ENCODE results near the gene FARS2.

The FARS2 gene

GRCh38 chr6:5762561-5762968, 501.3 kb downstream of the FARS2 start:
- Histone ChIP-seq H3K4me1 (ENCODE audit: control insufficient read depth, insufficient read depth, low read length) (no peaks in the 10 kb centered on the region), H3K9me3 (ENCODE audit: control insufficient read depth, low read length) (no peaks in the 10 kb centered on the region), H3K36me3 (ENCODE audit: control insufficient read depth, insufficient read depth, low read length) (no peaks in the 10 kb centered on the region), H3K27me3 (ENCODE audit: control insufficient read depth, insufficient read depth, low read length, poor library complexity, severe bottlenecking) (no peaks in the 10 kb centered on the region), H3K4me3 (ENCODE audit: insufficient read depth, low read depth, low read length) (no peak overlapping the region), H3K27ac (ENCODE audit: insufficient read depth, low read depth, low read length, poor library complexity, severe bottlenecking) (no peak overlapping the region)
- 91 to 94% methylated on average over 12 of the region's 12 CpGs for WGBS, 2 experiments

- no peaks in the 10 kb centered on the region for H3K27me3 ChIP-seq (ENCODE audit: control insufficient read depth, insufficient read depth, low read length, poor library complexity, severe bottlenecking)
- no peaks in the 10 kb centered on the region for H3K36me3 ChIP-seq (ENCODE audit: control insufficient read depth, insufficient read depth, low read length)
- H3K27ac ChIP-seq (ENCODE audit: insufficient read depth, low read depth, low read length, poor library complexity, severe bottlenecking): no peak overlapping the region
- H3K4me1 ChIP-seq (ENCODE audit: control insufficient read depth, insufficient read depth, low read length): no peaks in the 10 kb centered on the region
- 91 to 97% methylated on average over 1 to 2 of the region's 2 CpGs for WGBS, 2 experiments
- H3K4me3 ChIP-seq (ENCODE audit: insufficient read depth, low read depth, low read length): no peak overlapping the region
- H3K9me3 ChIP-seq (ENCODE audit: control insufficient read depth, low read length): no peaks in the 10 kb centered on the region
These were observed 502.1 kb downstream of the FARS2 start for GRCh38 chr6:5763407-5763806.

GRCh38 chr6:5763871-5764270, 502.6 kb downstream of the FARS2 start:
- no peaks in the 10 kb centered on the region for H3K27me3 ChIP-seq (ENCODE audit: control insufficient read depth, insufficient read depth, low read length, poor library complexity, severe bottlenecking)
- 93 to 94% methylated on average over 8 of the region's 8 CpGs for WGBS, 2 experiments
- no peaks in the 10 kb centered on the region for H3K9me3 ChIP-seq (ENCODE audit: control insufficient read depth, low read length)
- no peak overlapping the region for H3K4me3 ChIP-seq (ENCODE audit: insufficient read depth, low read depth, low read length)
- no peak overlapping the region for H3K27ac ChIP-seq (ENCODE audit: insufficient read depth, low read depth, low read length, poor library complexity, severe bottlenecking)
- H3K4me1 ChIP-seq (ENCODE audit: control insufficient read depth, insufficient read depth, low read length): no peaks in the 10 kb centered on the region
- H3K36me3 ChIP-seq (ENCODE audit: control insufficient read depth, insufficient read depth, low read length): no peaks in the 10 kb centered on the region

GRCh38 chr6:5764401-5764955, 503.2 kb downstream of the FARS2 start:
- Histone ChIP-seq H3K4me1 (ENCODE audit: control insufficient read depth, insufficient read depth, low read length) (no peaks in the 10 kb centered on the region), H3K27me3 (ENCODE audit: control insufficient read depth, insufficient read depth, low read length, poor library complexity, severe bottlenecking) (no peaks in the 10 kb centered on the region), H3K4me3 (ENCODE audit: insufficient read depth, low read depth, low read length) (no peak overlapping the region), H3K36me3 (ENCODE audit: control insufficient read depth, insufficient read depth, low read length) (no peaks in the 10 kb centered on the region), H3K27ac (ENCODE audit: insufficient read depth, low read depth, low read length, poor library complexity, severe bottlenecking) (no peak overlapping the region), H3K9me3 (ENCODE audit: control insufficient read depth, low read length) (no peaks in the 10 kb centered on the region)
- WGBS, 2 experiments: 91 to 92% methylated on average over 9 of the region's 9 CpGs

GRCh38 chr6:5765141-5765760, 503.9 kb downstream of the FARS2 start:
- 90 to 91% methylated on average over 17 of the region's 17 CpGs for WGBS, 2 experiments
- Histone ChIP-seq H3K27me3 (ENCODE audit: control insufficient read depth, insufficient read depth, low read length, poor library complexity, severe bottlenecking) (no peaks in the 10 kb centered on the region), H3K36me3 (ENCODE audit: control insufficient read depth, insufficient read depth, low read length) (no peaks in the 10 kb centered on the region), H3K4me1 (ENCODE audit: control insufficient read depth, insufficient read depth, low read length) (no peaks in the 10 kb centered on the region), H3K27ac (ENCODE audit: insufficient read depth, low read depth, low read length, poor library complexity, severe bottlenecking) (no peak overlapping the region), H3K9me3 (ENCODE audit: control insufficient read depth, low read length) (no peaks in the 10 kb centered on the region), H3K4me3 (ENCODE audit: insufficient read depth, low read depth, low read length) (no peak overlapping the region)

GRCh38 chr6:5766260-5766659, 504.9 kb downstream of the FARS2 start:
- H3K4me1 ChIP-seq (ENCODE audit: control insufficient read depth, insufficient read depth, low read length): no peaks in the 10 kb centered on the region
- 71 to 76% methylated on average over 3 of the region's 3 CpGs for WGBS, 2 experiments
- H3K9me3 ChIP-seq (ENCODE audit: control insufficient read depth, low read length): no peaks in the 10 kb centered on the region
- no peak overlapping the region for H3K4me3 ChIP-seq (ENCODE audit: insufficient read depth, low read depth, low read length)
- no peak overlapping the region for H3K27ac ChIP-seq (ENCODE audit: insufficient read depth, low read depth, low read length, poor library complexity, severe bottlenecking)
- H3K27me3 ChIP-seq (ENCODE audit: control insufficient read depth, insufficient read depth, low read length, poor library complexity, severe bottlenecking): no peaks in the 10 kb centered on the region
- H3K36me3 ChIP-seq (ENCODE audit: control insufficient read depth, insufficient read depth, low read length): no peaks in the 10 kb centered on the region

GRCh38 chr6:5767471-5767870, 506.2 kb downstream of the FARS2 start:
- no peaks in the 10 kb centered on the region for H3K4me1 ChIP-seq (ENCODE audit: control insufficient read depth, insufficient read depth, low read length)
- no peaks in the 10 kb centered on the region for H3K9me3 ChIP-seq (ENCODE audit: control insufficient read depth, low read length)
- WGBS, 2 experiments: 95 to 96% methylated on average over 2 of the region's 2 CpGs
- H3K4me3 ChIP-seq (ENCODE audit: insufficient read depth, low read depth, low read length): no peak overlapping the region
- H3K36me3 ChIP-seq (ENCODE audit: control insufficient read depth, insufficient read depth, low read length): no peaks in the 10 kb centered on the region
- no peaks in the 10 kb centered on the region for H3K27me3 ChIP-seq (ENCODE audit: control insufficient read depth, insufficient read depth, low read length, poor library complexity, severe bottlenecking)
- no peak overlapping the region for H3K27ac ChIP-seq (ENCODE audit: insufficient read depth, low read depth, low read length, poor library complexity, severe bottlenecking)

- Histone ChIP-seq H3K4me1 (ENCODE audit: control insufficient read depth, insufficient read depth, low read length) (no peaks in the 10 kb centered on the region), H3K4me3 (ENCODE audit: insufficient read depth, low read depth, low read length) (no peak overlapping the region), H3K27ac (ENCODE audit: insufficient read depth, low read depth, low read length, poor library complexity, severe bottlenecking) (no peak overlapping the region), H3K36me3 (ENCODE audit: control insufficient read depth, insufficient read depth, low read length) (no peaks in the 10 kb centered on the region), H3K27me3 (ENCODE audit: control insufficient read depth, insufficient read depth, low read length, poor library complexity, severe bottlenecking) (no peaks in the 10 kb centered on the region), H3K9me3 (ENCODE audit: control insufficient read depth, low read length) (no peaks in the 10 kb centered on the region)
- 96 to 97% methylated on average over 7 of the region's 7 CpGs for WGBS, 2 experiments
These were observed 509.9 kb downstream of the FARS2 start for GRCh38 chr6:5771211-5771610.

- Histone ChIP-seq H3K4me1 (ENCODE audit: control insufficient read depth, insufficient read depth, low read length) (no peaks in the 10 kb centered on the region), H3K27me3 (ENCODE audit: control insufficient read depth, insufficient read depth, low read length, poor library complexity, severe bottlenecking) (no peaks in the 10 kb centered on the region), H3K9me3 (ENCODE audit: control insufficient read depth, low read length) (no peaks in the 10 kb centered on the region), H3K4me3 (ENCODE audit: insufficient read depth, low read depth, low read length) (no peak overlapping the region), H3K36me3 (ENCODE audit: control insufficient read depth, insufficient read depth, low read length) (no peaks in the 10 kb centered on the region), H3K27ac (ENCODE audit: insufficient read depth, low read depth, low read length, poor library complexity, severe bottlenecking) (no peak overlapping the region)
- WGBS, 2 experiments: 91% methylated on average over 6 of the region's 6 CpGs
These were observed 510.6 kb downstream of the FARS2 start for GRCh38 chr6:5771759-5772390.

- Histone ChIP-seq H3K27me3 (ENCODE audit: control insufficient read depth, insufficient read depth, low read length, poor library complexity, severe bottlenecking) (no peaks in the 10 kb centered on the region), H3K9me3 (ENCODE audit: control insufficient read depth, low read length) (no peaks in the 10 kb centered on the region), H3K4me3 (ENCODE audit: insufficient read depth, low read depth, low read length) (no peak overlapping the region), H3K27ac (ENCODE audit: insufficient read depth, low read depth, low read length, poor library complexity, severe bottlenecking) (no peak overlapping the region), H3K36me3 (ENCODE audit: control insufficient read depth, insufficient read depth, low read length) (no peaks in the 10 kb centered on the region), H3K4me1 (ENCODE audit: control insufficient read depth, insufficient read depth, low read length) (no peaks in the 10 kb centered on the region)
- WGBS, 2 experiments: 89 to 90% methylated on average over 11 of the region's 11 CpGs
These were observed 511.3 kb downstream of the FARS2 start for GRCh38 chr6:5772408-5773120.
